Measurements from ENCODE around the gene PLA2G3.
"Not testable (repeated sequence)": the region's sequence is repeated elsewhere in the genome, so short reads cannot be mapped to it uniquely, and the experiment has no call there.

PLA2G3 gene

DNA sequence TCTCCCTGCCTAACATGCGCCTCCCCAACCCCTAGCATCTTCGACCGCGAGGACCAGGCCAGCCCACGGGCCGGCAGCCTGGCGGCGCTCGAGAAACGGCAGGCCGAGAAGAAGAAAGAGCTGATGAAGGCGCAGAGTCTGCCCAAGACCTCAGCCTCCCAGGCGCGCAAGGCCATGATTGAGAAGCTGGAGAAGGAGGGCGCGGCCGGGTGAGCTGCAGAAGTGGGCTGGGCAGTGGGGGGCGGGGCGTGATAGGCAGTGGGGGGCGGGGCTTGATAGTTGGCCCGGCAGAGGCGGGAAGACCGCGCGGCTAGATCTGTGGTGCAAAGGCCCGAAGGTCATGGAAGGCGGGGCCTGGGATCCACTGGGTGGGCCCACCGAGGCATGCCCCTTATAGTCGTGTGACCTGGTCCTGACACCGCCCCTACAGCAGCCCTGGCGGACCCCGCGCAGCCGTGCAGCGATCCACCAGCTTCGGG, 41.6 kb downstream of the PLA2G3 start:
- no peak for DNase-seq

DNA sequence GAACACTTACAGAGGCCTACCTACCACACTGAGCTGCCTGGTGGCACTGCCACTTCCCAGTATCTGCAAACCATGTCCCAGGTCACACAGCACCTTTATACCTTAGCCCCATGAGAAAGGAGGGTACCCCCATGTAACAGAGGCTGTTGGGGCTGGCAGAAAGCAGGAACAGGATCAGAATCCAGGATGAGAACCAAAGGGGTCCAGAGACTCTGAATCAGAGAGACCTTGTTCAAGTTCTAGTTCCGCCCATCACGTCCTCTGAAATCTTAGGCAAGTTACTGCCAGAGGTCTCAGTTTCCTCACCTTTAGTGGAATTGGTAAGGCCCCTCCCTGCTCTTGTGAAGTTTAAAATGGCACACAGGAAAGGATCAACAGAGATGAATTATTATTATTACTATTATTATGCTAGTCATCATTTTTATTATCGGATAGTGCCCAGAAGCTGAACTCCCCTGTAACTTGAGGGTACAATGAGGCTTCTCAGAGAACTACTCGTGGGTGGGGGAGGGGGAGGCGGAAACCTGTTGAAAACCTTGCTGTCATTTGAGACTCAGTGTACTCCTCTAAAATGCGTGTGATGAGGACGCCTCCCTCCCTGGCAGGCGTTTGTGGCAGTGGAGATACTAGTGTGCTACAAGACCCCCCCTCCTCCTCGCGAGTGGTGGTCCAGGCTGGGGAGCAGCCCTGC, 42.2 kb downstream of the PLA2G3 start:
- DNase-seq: no peak

DNA sequence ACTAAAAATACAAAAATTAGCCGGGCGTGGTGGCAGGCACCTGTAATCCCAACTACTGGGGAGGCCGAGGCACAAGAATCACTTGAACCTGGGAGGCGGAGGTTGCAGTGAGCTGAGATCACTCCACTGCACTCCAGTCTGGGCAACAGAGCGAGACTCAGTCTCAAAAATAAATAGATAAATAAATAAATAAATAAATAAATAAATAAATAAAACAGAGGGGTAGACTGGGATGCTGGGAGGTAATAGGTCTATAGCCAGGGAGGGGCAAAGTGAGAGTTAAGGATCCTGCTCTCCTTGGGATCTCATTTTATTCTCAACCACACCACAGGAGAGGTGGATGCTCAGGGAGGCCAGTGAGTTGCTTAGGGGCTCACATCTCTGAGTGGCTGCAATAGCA, 42.8 kb downstream of the PLA2G3 start:
- not testable (repeated sequence) for DNase-seq

DNA sequence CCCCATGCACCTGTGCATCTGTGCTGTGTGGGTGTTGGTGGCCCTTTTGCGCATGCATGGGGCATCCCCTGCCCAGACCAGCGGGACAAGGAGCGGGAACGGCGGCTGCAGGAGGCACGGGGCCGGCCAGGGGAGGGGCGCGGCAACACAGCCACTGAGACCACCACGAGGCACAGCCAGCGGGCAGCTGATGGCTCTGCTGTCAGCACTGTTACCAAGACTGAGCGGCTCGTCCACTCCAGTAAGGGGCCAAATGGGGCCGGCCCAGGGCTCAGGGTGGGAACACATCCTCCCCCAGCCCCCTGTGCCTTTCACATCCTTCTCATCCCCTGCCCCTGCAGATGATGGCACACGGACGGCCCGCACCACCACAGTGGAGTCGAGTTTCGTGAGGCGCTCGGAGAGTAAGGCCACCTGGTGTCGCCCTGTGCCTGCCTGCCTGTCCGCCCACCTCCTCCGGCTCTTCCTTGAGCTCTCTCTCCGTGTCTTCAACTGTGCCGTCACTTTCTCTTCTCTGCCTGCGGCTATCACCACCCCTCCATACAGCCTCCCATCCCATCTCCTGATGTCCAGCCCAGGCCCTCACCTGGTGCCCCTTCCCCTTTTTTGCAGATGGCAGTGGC, 43.5 kb downstream of the PLA2G3 start:
- DNase-seq: no peak

DNA sequence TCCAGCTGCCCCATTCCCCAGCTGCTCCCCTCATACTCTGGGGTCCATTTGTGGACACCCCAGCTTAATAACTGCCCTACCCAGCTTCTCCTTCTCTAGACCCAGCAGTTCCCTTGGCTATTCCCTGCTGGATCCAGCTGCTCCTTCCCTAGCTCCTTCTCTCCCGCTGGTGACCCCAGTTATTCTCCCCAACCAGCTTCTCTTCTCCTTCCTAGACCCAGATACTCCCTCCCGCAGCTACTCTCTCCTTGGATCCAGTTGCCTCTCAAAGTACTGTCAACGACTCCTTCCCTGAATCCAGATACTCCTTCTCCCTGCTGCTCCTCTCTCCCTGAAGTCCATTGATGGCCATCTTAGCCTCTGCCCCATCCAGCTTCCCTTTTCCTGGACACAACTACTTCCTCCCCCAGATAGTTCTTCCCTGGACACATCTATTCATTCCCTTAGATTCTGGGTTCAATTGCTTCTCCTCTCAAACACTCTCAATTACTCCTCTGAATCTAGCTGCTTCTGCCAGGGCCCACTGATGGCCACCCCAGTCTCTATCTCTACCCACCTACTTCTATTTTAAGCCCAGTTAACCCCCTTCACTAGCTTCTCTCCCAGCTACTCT, 44.6 kb downstream of the PLA2G3 start:
- DNase-seq: no peak

DNA sequence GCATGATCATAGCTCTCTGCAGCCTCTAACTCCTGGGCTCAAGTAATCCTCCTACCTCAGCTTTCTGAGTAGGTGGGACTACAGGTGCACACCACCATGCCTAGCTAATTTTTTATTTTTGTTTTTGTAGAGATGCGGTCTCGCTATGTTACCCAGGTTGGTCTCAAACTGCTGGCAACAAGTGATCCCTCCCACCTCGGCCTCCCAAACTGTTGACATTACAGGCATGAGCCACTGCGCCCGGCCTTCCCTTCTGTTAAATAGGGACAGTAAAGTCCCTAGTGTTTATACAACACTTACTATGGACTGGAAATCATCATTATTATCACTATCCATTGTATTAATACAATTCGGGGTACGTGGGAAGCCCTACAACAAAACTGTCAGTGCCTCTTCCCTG, 45.6 kb downstream of the PLA2G3 start:
- DNase-seq: no peak

DNA sequence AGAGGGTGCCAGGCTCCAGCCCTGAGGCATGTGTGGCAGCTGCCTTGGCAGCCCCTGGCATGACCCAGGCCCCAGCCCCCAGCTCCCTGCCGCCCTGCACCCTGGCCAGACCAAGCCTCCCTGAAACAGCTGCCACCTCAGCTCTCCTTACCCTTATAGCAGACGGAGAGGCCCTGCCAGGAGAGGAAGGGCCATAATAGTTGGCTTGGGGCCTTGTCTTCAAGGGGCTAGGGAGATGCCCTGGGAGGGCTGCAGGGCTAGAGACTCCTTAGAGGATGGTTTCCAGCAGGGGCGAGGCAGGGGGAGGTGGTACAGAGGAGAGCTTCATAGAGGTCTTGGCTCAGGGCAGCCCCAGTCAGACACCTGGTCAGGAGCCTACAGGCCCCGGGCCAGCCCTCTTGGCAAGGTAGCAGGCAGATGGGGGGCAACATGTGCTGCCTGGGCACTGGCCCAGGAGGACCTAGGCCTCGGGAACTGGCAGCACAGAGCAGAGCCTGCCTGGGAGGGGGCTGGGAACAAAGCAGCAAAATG, 46.2 kb downstream of the PLA2G3 start:
- no peak for DNase-seq

DNA sequence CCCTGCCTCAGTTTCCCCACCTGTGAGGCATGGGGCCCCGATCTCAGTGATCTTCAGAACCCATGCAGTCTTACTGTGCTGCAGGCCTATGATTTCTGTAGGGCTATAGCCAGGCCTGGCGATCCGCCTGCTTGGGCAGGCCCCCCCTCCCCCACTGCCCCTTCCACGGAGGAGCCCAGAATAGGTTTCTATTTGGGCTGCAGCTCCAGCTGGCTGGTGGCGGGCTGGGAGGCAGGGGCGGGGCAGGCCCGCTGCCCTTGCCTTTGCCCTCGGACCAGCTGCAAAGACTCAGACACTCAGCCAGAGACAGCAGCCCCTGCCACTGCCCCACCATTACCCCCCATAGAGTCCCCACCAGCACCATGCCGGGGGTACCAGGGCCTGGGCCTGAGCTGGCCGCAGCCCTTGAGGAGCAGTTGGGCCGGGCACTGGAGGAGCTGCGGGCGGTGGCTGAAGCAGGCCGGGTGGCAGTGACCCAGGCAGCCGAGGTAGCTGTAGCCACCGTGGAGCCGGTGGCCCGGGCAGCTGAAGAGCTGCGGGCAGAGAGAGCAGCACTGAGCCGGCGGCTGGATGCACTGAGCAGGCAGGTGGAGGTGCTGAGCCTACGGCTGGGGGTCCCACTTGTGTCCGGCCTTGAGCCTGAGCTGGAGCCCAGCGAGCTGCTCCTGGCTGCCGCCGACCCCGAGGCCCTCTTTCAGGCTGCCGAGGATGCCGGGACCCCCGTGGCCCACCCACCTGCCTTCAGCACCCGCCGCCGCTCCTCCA, 47.0 kb downstream of the PLA2G3 start:
- no peak for DNase-seq

DNA sequence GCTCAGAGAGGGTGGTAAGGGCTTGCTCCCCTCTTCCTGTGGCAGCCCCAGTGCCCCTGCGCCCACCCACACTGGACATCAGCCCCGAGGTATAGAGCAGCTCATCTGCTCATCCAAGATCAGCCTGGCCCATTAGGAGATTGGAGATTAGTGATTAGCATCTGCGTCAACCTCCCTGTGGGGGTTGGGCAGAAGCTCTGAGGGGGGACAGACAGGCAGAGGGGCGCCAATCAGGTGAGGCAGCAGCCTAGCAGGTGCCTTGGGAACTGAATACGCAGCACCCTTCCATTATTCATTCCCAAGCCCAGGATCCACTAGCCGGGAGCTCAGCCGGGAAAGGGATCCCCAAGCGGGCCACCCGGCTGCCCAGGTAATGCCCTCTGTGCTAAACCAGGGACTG, 48.1 kb downstream of the PLA2G3 start:
- no peak for DNase-seq

DNA sequence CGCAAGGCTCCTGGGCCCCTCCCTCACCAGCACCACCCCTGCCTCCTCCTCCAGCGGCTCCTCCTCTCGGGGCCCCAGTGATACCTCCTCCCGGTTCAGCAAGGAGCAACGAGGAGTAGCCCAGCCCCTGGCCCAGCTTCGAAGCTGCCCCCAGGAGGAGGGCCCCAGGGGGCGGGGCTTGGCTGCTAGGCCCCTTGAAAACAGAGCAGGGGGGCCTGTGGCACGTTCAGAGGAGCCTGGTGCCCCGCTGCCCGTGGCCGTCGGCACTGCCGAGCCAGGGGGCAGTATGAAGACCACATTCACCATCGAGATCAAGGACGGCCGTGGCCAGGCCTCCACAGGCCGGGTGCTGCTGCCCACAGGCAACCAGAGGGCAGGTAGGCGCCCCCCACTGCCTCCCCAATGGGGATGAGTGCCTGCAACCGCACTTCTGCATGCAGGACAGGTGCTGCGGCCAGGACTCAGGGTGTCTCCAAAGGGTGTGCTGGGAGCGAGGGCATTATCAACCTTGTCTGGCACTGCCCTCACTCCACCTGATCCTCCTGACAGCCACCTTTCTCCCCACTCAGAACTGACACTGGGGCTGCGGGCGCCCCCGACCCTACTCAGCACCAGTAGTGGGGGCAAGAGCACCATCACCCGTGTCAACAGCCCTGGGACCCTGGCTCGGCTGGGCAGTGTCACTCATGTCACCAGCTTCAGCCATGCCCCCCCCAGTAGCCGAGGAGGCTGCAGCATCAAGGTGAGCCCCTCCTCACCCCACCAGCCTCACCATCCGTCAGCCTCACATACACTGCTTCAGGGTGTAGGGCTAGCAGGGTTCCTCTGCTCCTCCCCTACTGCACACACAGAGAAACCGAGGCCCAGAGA, 49.0 kb downstream of the PLA2G3 start:
- DNase-seq: no peak

DNA sequence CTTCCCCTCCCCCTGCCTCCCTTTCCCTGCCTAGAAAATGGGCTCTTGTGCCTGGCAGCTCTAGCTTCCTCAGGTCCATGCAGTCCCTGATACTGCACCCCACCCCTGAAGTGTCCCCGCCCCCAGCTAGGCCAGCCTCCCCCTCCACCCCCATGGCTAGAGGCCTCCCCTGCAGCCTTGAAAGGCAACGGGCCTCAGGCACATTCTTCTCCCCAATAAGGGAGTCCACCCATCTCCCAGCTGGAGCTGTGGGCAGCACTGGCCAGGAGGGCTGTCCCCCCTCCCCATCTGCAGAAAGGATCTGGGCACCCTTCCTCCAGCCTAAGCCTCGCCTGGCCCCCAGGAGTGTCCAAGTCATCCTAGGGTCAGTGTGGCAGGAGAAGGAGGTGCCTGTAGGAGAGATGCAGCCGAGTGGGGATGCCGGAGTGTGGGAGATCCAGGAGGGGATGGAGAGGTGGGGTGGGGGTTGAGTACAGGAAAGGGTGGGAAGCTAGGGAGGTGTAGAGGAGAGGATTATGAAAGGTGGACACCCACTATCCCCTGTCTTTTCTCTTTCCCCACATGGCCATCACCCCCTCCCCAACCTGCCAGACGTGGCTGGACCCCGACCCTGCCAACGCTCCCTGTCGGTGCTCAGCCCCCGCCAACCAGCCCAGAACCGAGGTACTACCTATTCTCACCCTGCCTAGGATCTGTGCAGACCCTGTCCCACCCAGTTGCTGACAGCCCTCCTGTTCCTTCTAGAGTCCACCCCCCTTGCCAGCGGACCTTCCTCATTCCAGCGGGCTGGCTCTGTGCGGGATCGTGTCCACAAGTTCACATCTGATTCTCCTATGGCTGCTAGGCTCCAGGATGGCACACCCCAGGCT, 49.9 kb downstream of the PLA2G3 start:
- DNase-seq: no peak

DNA sequence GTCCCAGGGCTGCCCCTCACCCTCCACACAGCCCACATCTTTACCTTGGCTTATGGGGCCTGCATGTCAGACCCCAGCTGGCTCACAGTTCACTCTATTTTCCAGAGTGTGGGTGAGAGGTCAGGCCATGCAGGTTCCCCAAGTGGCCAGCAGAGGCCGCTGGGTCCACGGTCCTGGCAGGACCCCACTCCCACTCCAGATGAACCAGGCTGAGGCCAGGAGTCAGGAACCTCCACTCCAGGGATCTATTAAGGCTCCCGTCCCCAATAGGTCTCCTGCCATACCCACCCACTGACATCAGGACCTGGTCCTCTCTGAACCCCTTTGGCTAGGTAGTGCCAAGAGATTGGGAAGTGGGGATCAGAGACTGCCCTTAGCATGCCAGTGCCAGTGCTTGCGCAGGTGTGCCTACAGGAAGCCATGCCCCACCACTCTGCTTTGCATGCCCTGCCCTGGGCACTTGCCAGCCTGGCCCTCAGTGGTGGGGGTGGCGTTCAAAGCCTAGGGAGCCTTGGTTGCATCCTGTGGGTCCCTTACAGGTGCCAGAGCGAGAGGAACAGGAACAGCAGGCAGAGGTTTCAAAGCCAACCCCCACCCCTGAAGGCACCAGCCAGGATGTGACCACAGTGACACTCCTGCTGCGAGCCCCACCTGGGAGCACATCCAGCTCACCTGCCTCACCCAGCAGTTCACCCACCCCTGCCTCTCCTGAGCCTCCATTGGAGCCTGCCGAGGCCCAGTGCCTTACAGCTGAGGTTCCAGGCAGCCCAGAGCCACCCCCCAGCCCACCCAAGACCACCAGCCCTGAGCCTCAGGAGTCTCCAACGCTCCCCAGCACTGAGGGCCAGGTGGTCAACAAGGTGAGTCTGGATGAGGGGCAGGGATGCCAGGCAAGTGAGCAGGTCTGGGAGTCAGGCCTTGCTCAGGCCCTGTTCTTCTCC, 50.9 kb downstream of the PLA2G3 start:
- no peak for DNase-seq

DNA sequence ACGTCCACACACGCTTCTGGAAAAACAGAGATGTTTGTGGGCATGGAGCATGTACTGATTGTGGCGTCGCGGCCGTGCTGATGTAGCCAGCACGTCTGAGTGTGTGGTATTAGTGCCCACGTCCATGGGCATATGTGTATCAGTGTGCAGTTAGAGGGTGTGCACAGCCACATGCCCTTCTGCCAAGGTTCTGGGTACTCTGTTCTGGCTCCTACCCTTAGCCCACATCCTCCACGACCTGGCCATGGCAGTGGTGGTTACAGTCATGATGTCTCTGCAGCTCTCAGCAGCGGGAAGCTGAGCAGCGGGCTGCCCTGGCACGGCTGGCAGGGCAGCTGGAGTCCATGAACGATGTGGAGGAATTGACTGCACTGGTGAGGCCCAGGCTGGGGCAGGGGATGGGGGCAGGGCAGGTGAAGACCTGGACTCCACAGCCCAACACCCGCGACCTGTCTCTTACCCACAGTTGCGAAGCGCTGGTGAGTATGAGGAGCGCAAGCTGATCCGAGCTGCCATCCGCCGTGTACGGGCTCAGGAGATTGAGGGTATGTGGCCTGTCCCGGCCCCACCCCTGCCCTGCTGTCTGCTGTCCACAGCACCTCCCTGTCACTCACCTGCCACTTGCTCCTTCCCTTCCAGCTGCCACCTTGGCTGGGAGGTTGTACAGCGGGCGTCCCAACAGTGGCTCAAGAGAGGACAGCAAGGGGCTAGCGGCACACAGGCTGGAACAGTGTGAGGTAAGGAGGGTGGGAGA, 51.9 kb downstream of the PLA2G3 start:
- no peak for DNase-seq

DNA sequence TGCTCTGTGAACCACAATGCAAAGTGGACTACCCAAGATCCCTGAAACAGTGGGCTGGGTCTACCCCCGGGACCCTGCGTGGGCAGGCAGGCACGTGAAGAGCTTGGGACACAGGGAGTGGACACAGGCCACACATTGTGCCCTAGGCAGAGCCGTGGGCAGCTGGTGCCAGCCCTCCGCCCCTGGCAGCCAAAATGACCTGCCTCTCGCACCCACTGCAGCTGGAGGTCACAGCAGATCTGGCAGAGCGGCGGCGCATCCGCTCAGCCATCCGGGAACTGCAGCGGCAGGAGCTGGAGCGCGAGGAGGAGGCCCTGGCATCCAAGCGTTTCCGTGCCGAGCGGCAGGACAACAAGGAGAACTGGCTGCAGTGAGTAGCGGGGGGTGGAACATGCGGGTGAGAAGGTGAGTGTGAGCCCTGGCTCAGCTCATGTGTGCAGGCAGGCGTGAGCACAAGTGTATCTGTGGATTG, 52.5 kb downstream of the PLA2G3 start:
- DNase-seq: no peak

DNA sequence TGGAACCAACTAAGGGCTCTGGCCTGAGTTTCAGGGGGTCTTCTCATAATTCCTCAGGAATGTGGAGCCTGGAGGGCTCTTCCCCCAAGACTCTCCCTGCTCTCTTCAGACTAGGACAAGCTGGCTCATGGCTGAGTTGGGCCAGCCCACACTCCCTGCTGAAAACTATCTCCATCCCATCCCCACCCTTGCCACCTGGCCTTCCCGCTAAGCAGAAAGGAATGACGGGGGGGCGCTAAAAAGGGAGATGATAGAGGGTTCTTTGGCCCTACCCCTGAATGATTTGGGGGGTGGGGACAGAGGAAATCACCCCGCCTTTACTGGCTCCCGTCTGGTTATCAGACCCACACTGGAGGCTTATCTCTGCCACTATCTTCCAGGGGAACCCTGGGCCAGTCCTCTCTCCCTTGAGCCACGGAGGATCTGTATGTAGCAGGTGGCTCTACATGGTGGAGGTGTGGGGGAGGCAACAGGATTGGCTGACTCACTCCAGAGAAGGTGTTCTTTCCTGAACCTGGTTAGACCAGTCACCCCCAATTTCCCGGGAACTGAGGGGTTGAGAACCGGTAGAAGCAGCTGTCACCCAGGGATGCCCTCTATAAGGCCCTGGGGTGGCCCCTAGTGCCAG, 53.5 kb downstream of the PLA2G3 start:
- DNase-seq: no peak

DNA sequence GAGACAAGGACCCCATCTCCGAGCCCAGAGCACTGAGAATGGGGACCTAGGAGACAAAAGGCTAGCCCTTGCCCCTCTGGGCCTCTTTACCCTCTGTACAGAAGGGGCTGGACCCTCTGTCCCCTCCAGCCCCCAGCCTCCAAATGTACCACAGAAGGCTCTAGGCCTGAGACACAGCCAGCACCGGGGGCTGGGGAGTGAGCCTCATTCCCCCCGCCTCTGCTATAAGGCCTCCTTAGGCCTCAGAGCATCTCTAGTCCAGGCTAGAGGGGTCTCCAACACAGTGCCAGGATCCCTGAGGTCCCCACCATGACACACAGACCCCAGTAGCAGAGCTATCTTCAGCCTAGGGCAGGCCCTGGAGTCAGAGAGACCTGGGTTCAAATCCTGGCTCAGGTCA, 54.4 kb downstream of the PLA2G3 start:
- DNase-seq: no peak

DNA sequence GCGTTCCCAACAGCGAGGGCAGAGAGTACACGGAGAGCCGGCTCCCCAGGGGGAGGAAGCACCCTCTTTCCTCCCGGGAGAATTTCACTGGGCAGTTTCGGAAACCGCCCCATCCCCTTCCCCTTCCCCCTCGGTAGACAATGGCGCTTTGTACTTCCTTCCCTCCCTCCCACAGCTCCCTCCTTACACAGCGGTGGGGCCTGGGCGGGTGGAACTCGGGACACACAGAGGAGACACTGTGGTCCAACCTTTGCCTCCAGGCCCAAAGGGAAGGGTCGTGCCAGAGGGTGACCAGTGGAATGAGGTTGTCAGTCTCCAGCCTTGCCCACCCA, 54.8 kb downstream of the PLA2G3 start:
- no peak for DNase-seq

DNA sequence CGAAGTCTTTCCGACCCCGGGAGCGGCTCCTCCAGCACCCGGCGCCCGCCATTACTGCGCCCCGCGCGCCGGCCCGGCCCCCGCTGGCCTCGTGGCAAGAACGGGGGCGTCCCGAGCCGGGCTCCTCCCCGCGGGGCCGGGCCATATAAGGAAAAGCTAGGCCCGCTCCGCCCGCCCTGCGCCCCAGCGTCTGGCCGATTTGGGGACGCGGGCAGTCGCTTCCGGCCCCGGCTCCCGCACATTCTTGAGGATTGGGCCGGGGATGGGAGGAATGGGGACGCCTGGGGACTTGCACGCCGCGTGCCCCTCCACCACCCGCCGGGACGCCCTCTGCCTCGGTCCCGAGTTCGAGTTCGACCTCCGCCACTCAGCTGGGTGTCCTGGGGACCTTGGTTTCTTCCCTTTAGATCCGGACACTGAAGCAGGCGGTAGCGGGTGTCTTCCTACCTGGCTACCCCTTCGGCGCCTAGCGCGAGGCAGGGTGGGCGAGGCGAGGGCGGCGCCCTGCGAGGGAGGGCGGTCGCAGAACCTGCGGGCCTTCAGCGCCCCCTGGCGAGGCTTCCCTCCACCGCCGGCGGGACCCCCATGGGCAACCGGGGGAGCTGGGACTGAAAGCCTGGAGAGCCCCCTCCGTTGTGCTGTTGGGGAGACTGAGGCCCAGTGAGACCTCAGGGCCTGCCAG, 55.4 kb downstream of the PLA2G3 start:
- DNase-seq: peak; percentile 33

Measured in GF-D8 (cell line).